ENCODE data around the gene HEATR5A. TPM values are rescaled to one million over a fixed set of nuclear protein-coding genes. Genes with fewer than 3 reads are reported as not detected.

Gene HEATR5A
- total and polyA plus RNA-seq, 2 experiments from 2014 or later, result 25.8 to 32.5 TPM

- no peaks in the 10 kb centered on the region for H3F3A ChIP-seq (replicated peaks; ENCODE audit: low read depth)
- TF ChIP-seq EZH2phosphoT487 (IDR thresholded peaks at IDR 0.05; ENCODE audit: unreplicated experiment), result no peak
- TF ChIP-seq ZNF462 (CRISPR knock-in tag; IDR thresholded peaks at IDR 0.05), result no peak
- no peak for TF ChIP-seq ZNF114 (CRISPR knock-in tag; IDR thresholded peaks at IDR 0.05)
- TF ChIP-seq CTCF (conservative IDR thresholded peaks at IDR 0.05; ENCODE audit: low read depth in 2 of 2), result no peak
- no peak for TF ChIP-seq POLR2AphosphoS5 (IDR thresholded peaks at IDR 0.05; ENCODE audit: low read depth)
- TF ChIP-seq ETS1 (IDR thresholded peaks at IDR 0.05), result no peak
- TF ChIP-seq JUNB (IDR thresholded peaks at IDR 0.05; ENCODE audit: unreplicated experiment), result no peak
- no peak for TF ChIP-seq ZNF331 (CRISPR knock-in tag; IDR thresholded peaks at IDR 0.05; ENCODE audit: low read depth)
- no peak for TF ChIP-seq NANOG (IDR thresholded peaks at IDR 0.05; ENCODE audit: borderline replicate concordance)
- TF ChIP-seq REST (IDR thresholded peaks at IDR 0.05; ENCODE audit: unreplicated experiment), result no peak
- H3K79me2 ChIP-seq (replicated peaks; ENCODE audit: insufficient read depth), result peaks cover 73% of the 10 kb centered on the region
- Mint-ChIP-seq H3K9me3 (no peaks in the 10 kb centered on the region), H3K36me3 (ENCODE audit: low read depth) (no peaks in the 10 kb centered on the region), H3K27me3 (ENCODE audit: insufficient read depth, low read depth, poor library complexity) (no peaks in the 10 kb centered on the region), H3K4me1 (no peaks in the 10 kb centered on the region), H3K4me3 (no peak overlapping the region), H3K27ac (no peak overlapping the region)
- no peaks in the 10 kb centered on the region for H3K4me1 ChIP-seq (ENCODE audit: insufficient read depth)
- H3K4me2 ChIP-seq, result no peak overlapping the region
- 0 out of 2 replicates have a peak, but pooled peaks cover 14% of the 10 kb centered on the region for H4K20me1 ChIP-seq (replicated peaks; ENCODE audit: insufficient read depth)
- H3K9me2 ChIP-seq (ENCODE audit: insufficient read depth), result no peaks in the 10 kb centered on the region
- DNase-seq (ENCODE audit: low spot score) (no peak), ATAC-seq (no peak)
- H3K36me3 ChIP-seq (ENCODE audit: insufficient read depth), result no peaks in the 10 kb centered on the region
- H3K27me3 ChIP-seq (ENCODE audit: insufficient read depth), result no peaks in the 10 kb centered on the region
- no peak overlapping the region for H2AFZ ChIP-seq
- no peak overlapping the region for H3K4me3 ChIP-seq
- H3K27ac ChIP-seq (ENCODE audit: low read depth), result no peak overlapping the region
Observed at GRCh38 chr14:31411218-31411727, 9.1 kb downstream of the HEATR5A start.

Measured in GM23338 (cell line).